ENCODE data around the gene ANKIB1.

DNA sequence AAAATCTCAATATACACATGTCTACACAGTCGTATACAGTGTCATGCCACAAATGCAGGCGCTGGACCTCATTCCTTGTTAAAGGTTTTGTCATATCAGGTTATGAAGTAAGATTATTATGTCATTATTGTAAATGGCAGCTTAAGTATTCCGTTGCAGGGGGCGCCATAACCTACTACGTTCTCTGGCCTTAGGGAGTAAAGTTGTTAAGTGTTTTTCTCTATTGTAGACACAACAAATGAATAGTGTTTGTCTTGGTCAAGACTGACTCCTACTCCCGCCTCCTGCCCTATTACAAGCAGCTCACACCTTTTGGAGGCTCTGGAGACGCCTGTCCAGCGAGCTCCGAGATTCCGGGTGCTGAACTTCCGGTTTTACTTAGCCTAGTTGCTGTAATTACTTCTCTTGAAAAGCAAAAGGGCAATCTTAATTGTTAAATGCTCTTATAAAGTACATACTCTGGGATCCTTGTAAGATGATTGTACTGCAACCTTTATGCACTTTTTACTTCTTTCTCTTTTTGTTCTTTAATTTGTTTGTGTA is 202.5 kb downstream of the ANKIB1 start:
- TF ChIP-seq ELF4 (IDR thresholded peaks at IDR 0.05) (no peak), L3MBTL2 (conservative IDR thresholded peaks at IDR 0.05) (no peak; the same call in 1 of the 2 replicates), TARDBP (IDR thresholded peaks at IDR 0.05) (no peak), SP1 (IDR thresholded peaks at IDR 0.05) (no peak), FOXA1 (IDR thresholded peaks at IDR 0.05) (no peak), FOXM1 (IDR thresholded peaks at IDR 0.05; ENCODE audit: borderline replicate concordance) (no peak), SUZ12 (IDR thresholded peaks at IDR 0.05) (no peak), BHLHE40 (IDR thresholded peaks at IDR 0.05; ENCODE audit: borderline replicate concordance) (no peak), ZNF384 (IDR thresholded peaks at IDR 0.05) (no peak), NFRKB (IDR thresholded peaks at IDR 0.05) (no peak)
- TF ChIP-seq, protein P1, sequence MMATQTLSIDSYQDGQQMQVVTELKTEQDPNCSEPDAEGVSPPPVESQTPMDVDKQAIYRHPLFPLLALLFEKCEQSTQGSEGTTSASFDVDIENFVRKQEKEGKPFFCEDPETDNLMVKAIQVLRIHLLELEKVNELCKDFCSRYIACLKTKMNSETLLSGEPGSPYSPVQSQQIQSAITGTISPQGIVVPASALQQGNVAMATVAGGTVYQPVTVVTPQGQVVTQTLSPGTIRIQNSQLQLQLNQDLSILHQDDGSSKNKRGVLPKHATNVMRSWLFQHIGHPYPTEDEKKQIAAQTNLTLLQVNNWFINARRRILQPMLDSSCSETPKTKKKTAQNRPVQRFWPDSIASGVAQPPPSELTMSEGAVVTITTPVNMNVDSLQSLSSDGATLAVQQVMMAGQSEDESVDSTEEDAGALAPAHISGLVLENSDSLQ (IDR thresholded peaks at IDR 0.05): peak; percentile 65

Data from HEK293T (cell line).